ENCODE measurements around the gene ELMO1. TPM values are rescaled to one million over a fixed set of nuclear protein-coding genes. Genes with fewer than 3 reads are reported as not detected.

The ELMO1 gene
- polyA plus RNA-seq, 2 of the 4 experiments (the other 2 are of a cell fraction) = 2.3 to 6.1 TPM

GRCh38 chr7:37424995-37425394 lies 23.7 kb downstream of the ELMO1 start (continued):
- TF ChIP-seq REST (IDR thresholded peaks at IDR 0.05) (no peak), RAD21 (conservative IDR thresholded peaks at IDR 0.05 in 1 of 2, IDR thresholded peaks at IDR 0.05 in 1 of 2) (no peak), CHD2 (IDR thresholded peaks at IDR 0.05; ENCODE audit: low read length, partially characterized antibody) (no peak), BCL3 (IDR thresholded peaks at IDR 0.05) (no peak)

GRCh38 chr7:37424521-37424920 lies 24.1 kb downstream of the ELMO1 start:
- ATAC-seq = no peak
- Histone ChIP-seq H3K4me2 (no peak overlapping the region), H3K4me3 (no peak overlapping the region), H3K4me1 (peaks cover 22% of the 10 kb centered on the region; the same call in 2 of the 3 replicates), H3K9me3 (no peaks in the 10 kb centered on the region), H3K27ac (no peak overlapping the region)
- TF ChIP-seq NFE2L2 (conservative IDR thresholded peaks at IDR 0.05; ENCODE audit: low read length) (no peak), ZC3H11A (IDR thresholded peaks at IDR 0.05) (no peak), EHF (CRISPR knock-in tag; IDR thresholded peaks at IDR 0.05) (no peak), SREBF2 (IDR thresholded peaks at IDR 0.05) (no peak), CBX2 (IDR thresholded peaks at IDR 0.05; ENCODE audit: borderline replicate concordance, low read depth) (no peak), ZSCAN20 (CRISPR knock-in tag; IDR thresholded peaks at IDR 0.05) (no peak), PHF8 (IDR thresholded peaks at IDR 0.05; ENCODE audit: borderline replicate concordance, low read depth) (no peak), TFCP2L1 (CRISPR knock-in tag; IDR thresholded peaks at IDR 0.05) (no peak), RCOR1 (IDR thresholded peaks at IDR 0.05; ENCODE audit: low read depth, low read length) (no peak), FOXS1 (CRISPR knock-in tag; IDR thresholded peaks at IDR 0.05) (no peak), HEYL (CRISPR knock-in tag; IDR thresholded peaks at IDR 0.05) (no peak)
- DNase-seq (ENCODE audit: low read depth in 1 of 2, low spot score in 1 of 2) = no peak
- POLR2A ChIA-PET = no interaction called here
- CTCF ChIA-PET = interaction anchor here (0.9 kb wide), 1 partner anchor 53 kb away, joined by 3 read pairs; no protein-coding TSS in a partner anchor
- WGBS (ENCODE audit: missing lambda C conversion rate) = 64% methylated on average over 1 of the region's 1 CpG
- no peak for FAIRE-seq

- no peak for ATAC-seq
- DNase-seq (ENCODE audit: low read depth in 1 of 2, low spot score in 1 of 2) = no peak
- ChIA-PET CTCF (interaction anchor here (1.0 to 1.2 kb wide), 2 partner anchors 12 to 74 kb away, joined by 3 read pairs; no protein-coding TSS in a partner anchor), POLR2A (no interaction called here)
- 69% methylated on average over 6 of the region's 6 CpGs for WGBS (ENCODE audit: missing lambda C conversion rate)
- H3K4me2 ChIP-seq = peak overlapping the region; percentile 30; the same call in 2 of the 3 replicates
- no peak for TF ChIP-seq ESRRA (IDR thresholded peaks at IDR 0.05; ENCODE audit: borderline replicate concordance, low read length)
- TF ChIP-seq KDM5A (IDR thresholded peaks at IDR 0.05) = no peak
- no peak for TF ChIP-seq RCOR1 (IDR thresholded peaks at IDR 0.05; ENCODE audit: low read depth, low read length)
- no peak for TF ChIP-seq PHF8 (IDR thresholded peaks at IDR 0.05; ENCODE audit: borderline replicate concordance, low read depth)
- no peak for TF ChIP-seq ZNF302 (CRISPR knock-in tag; IDR thresholded peaks at IDR 0.05)
- TF ChIP-seq RARB (CRISPR knock-in tag; IDR thresholded peaks at IDR 0.05) = no peak
- no peak for TF ChIP-seq FOSL2 (IDR thresholded peaks at IDR 0.05)
- TF ChIP-seq FOSL2 (CRISPR knock-in tag; IDR thresholded peaks at IDR 0.05) = no peak
- no peak for TF ChIP-seq CTCF (IDR thresholded peaks at IDR 0.05)
- H3K9me3 ChIP-seq = no peaks in the 10 kb centered on the region
- no peak overlapping the region for H3K27ac ChIP-seq
- no peak overlapping the region for H3K4me3 ChIP-seq
- FAIRE-seq = no peak
- H3K4me1 ChIP-seq = peaks cover 11% of the 10 kb centered on the region; the same call in 2 of the 3 replicates
These were observed 26.7 kb downstream of the ELMO1 start for GRCh38 chr7:37421861-37422500.

All from A549 (cell line).